ENCODE measurements around the gene ASIC2. TPM values are rescaled to one million over a fixed set of nuclear protein-coding genes. Genes with fewer than 3 reads are reported as not detected.

ASIC2 gene
- total RNA-seq, 2 donors from 2014 or later = not detected

DNA sequence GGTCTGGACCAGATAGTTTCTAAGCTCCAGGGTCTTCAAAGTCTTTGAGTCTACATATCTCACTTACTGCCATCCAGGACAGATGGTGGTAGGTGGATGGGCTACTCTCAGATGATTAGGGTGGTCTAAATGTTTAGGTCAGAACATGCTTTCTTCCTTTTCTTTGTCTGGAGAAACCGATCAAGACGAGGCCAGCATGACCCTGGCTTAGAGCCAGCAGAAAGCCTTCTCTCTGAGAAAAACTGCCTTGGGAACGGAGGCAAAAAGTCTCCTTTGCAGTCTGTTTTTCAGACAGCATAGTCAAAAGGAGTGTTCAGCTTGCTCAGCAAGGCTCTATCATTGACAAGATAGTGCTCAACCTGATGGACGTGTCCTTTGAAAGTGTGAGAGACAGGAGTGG, 252.6 kb downstream of the ASIC2 start:
- no peak overlapping the region for H3K4me3 Mint-ChIP-seq
- ATAC-seq (replicated peaks in 1 of 2) = no peak
- peaks cover 44% of the 10 kb centered on the region for H3K27me3 Mint-ChIP-seq (ENCODE audit: low read depth)

DNA sequence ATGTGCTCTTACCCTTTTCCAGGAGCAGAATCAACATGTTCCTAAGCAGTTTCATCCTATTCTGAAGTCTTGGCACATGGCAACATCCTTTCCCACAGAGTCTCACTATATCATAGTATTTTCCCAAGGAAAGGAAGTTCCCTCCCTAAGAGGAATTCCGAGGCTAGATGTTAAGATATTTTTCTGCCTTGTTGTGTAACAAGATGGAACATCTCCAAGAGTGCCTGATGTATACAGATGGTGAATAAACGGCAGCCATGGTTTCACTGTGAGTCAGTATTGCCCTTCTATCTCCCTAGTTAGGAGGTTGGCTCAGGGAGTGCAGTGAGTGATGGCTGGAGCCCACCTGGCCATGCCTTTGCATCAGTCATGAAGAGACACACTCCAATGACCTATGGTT, 253.2 kb downstream of the ASIC2 start:
- no peaks in the 10 kb centered on the region for H3K4me1 Mint-ChIP-seq (ENCODE audit: low read depth)
- no peak for DNase-seq
- ATAC-seq (replicated peaks in 1 of 2) = no peak
- H3K4me3 Mint-ChIP-seq = no peak overlapping the region
- H3K27me3 Mint-ChIP-seq (ENCODE audit: low read depth) = peaks cover 48% of the 10 kb centered on the region
- no peak overlapping the region for H3K27ac Mint-ChIP-seq
- H3K36me3 Mint-ChIP-seq (ENCODE audit: insufficient read depth in 2 of 2) = no peaks in the 10 kb centered on the region
- H3K9me3 Mint-ChIP-seq = no peaks in the 10 kb centered on the region

More for the DNA sequence above, 252.6 kb downstream of the ASIC2 start:
- Mint-ChIP-seq H3K4me1 (ENCODE audit: low read depth) (no peaks in the 10 kb centered on the region), H3K27ac (no peak overlapping the region), H3K36me3 (ENCODE audit: insufficient read depth in 2 of 2) (no peaks in the 10 kb centered on the region), H3K9me3 (no peaks in the 10 kb centered on the region)
- no peak for DNase-seq

DNA sequence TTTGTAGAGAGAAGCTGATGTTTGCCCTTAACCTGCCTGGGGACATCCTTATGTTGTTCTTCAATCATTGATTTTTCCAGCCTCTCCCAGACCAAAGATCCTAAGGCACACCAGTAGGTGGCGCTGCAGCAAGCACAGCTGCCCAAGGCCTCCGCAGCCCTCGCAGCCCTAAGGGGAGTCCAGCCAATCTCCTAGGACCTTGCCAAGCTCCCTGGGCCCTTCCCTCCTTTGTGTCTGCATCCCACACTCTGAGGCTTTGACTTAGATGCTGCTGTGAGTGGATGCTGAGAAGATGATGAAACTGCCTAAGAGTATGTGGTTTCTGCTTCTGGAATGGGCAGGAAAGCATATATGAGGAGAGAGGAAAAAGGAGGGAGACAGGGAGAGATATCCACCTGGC, 254.4 kb downstream of the ASIC2 start:
- no peak overlapping the region for H3K27ac Mint-ChIP-seq
- no peak overlapping the region for H3K4me3 Mint-ChIP-seq
- no peaks in the 10 kb centered on the region for H3K36me3 Mint-ChIP-seq (ENCODE audit: insufficient read depth in 2 of 2)
- no peaks in the 10 kb centered on the region for H3K4me1 Mint-ChIP-seq (ENCODE audit: low read depth)
- DNase-seq (peak; percentile 3 to 24), ATAC-seq (replicated peaks in 1 of 2) (no peak)
- no peaks in the 10 kb centered on the region for H3K9me3 Mint-ChIP-seq
- peaks cover 51% of the 10 kb centered on the region for H3K27me3 Mint-ChIP-seq (ENCODE audit: low read depth)

DNA sequence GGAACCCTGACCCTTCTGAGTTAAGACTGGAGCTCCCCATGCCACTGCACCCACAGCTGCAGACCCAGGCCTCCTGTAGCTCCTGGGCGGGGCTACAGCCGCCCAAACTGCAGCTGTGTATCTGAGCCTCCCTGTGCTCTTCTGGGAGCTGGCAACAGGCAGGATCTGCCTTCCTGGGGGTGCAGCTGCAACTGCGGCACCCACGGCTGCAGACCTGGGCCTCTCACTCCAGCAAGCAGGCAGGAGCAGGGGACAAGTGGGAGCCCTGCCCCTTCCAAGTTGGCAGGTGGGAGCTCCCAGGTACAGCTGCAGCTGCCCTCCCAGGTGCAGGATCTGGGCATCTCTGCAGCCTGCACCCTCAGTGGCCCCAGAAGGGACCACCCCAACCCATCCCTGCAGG, 259.9 kb downstream of the ASIC2 start:
- no peak for DNase-seq
- ATAC-seq (replicated peaks in 1 of 2) = no peak
- no peak overlapping the region for H3K4me3 Mint-ChIP-seq
- H3K36me3 Mint-ChIP-seq (ENCODE audit: insufficient read depth in 2 of 2) = no peaks in the 10 kb centered on the region
- peaks cover 29% of the 10 kb centered on the region for H3K27me3 Mint-ChIP-seq (ENCODE audit: low read depth)
- H3K27ac Mint-ChIP-seq = no peak overlapping the region
- no peaks in the 10 kb centered on the region for H3K9me3 Mint-ChIP-seq
- H3K4me1 Mint-ChIP-seq (ENCODE audit: low read depth) = no peaks in the 10 kb centered on the region

DNA sequence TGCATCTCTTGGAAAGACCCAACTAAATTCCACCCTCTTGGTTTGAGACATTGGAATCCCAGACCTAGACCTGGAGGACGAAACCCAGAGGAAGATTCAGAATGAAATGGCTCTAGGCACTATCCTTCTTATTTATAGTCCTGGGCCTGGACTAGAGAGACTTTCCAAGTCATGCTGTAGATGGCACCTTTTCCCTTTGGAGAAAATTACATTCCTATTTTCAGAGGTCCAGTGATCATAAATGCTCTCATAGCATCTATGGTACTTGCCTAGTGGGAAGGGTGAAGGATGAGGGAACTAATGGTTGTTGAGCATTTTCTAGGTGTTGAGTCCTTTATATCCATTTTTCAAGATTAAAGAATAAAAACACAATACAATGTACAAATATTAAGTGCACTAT, 264.3 kb downstream of the ASIC2 start:
- ATAC-seq (replicated peaks in 1 of 2) (no peak), DNase-seq (no peak)
- no peaks in the 10 kb centered on the region for H3K9me3 Mint-ChIP-seq
- no peaks in the 10 kb centered on the region for H3K4me1 Mint-ChIP-seq (ENCODE audit: low read depth)
- H3K27ac Mint-ChIP-seq = no peak overlapping the region
- H3K36me3 Mint-ChIP-seq (ENCODE audit: insufficient read depth in 2 of 2) = no peaks in the 10 kb centered on the region
- no peak overlapping the region for H3K4me3 Mint-ChIP-seq
- peaks cover 21% of the 10 kb centered on the region for H3K27me3 Mint-ChIP-seq (ENCODE audit: low read depth)

DNA sequence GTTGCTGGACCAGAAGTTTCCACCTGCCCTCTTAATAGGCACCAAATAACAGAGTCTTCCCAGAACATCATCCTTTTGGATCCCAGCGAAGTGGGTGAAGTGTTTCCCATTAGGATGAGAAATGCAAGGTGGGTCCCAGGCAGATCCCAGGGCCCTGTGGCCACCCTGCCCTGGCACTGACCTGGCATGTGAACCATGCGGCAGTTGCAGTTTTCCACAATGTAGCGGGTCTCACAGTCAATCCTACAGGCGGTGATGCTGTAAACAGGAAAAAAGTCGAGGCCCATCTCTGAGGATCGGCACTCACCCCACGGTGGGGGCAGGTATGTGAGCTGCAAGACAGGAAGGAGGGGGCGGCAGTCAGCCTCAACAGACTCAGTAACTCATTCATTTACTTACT, 265.0 kb downstream of the ASIC2 start:
- Mint-ChIP-seq H3K27ac (no peak overlapping the region), H3K4me3 (no peak overlapping the region), H3K27me3 (ENCODE audit: low read depth) (peaks cover 21% of the 10 kb centered on the region), H3K36me3 (ENCODE audit: insufficient read depth in 2 of 2) (no peaks in the 10 kb centered on the region), H3K9me3 (no peaks in the 10 kb centered on the region), H3K4me1 (ENCODE audit: low read depth) (no peaks in the 10 kb centered on the region)
- DNase-seq (no peak), ATAC-seq (replicated peaks in 1 of 2) (no peak)

DNA sequence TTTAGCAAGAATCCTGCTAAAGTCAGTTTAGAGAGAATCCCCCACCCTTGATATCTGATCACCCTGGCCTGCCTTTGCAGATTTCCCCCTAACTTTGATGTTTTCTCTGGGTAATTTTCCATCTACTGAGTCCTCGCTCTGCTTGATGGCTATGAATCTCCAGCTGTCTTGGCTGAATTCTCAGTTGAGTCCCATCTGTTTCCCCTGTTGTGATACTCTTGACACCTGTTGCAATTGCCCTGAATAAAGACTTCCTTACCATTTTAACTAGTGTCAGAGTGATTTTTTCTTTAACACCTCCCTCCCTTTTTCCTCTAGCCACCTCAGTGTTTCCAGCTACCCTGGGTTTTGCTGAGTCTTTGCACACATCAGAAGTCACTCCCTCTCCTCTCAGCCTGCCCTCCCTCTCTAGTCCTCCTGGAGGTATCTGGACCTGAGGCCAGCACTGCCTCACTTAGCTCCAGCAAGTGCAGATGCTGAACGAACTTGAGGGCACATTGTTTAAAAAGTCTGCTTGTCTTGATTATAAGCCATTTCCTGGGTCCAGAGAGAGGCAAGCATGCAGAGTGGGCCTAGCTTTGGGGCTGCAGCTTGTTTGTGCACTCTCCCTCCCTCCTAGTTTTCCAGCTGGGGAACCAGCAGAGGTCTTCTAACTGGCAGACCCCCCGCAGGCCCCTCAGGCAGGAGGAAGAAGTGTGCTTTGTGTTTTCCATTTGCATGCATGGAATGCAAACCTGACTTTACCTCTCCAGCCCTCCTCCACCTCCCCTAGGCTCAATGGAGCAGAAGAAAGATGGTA, 268.2 kb downstream of the ASIC2 start:
- no peaks in the 10 kb centered on the region for H3K4me1 Mint-ChIP-seq (ENCODE audit: low read depth)
- H3K27me3 Mint-ChIP-seq (ENCODE audit: low read depth) = peaks cover 21% of the 10 kb centered on the region
- ATAC-seq (replicated peaks in 1 of 2) = no peak
- H3K27ac Mint-ChIP-seq = no peak overlapping the region
- H3K9me3 Mint-ChIP-seq = no peaks in the 10 kb centered on the region
- no peak for DNase-seq
- no peaks in the 10 kb centered on the region for H3K36me3 Mint-ChIP-seq (ENCODE audit: insufficient read depth in 2 of 2)
- no peak overlapping the region for H3K4me3 Mint-ChIP-seq

DNA sequence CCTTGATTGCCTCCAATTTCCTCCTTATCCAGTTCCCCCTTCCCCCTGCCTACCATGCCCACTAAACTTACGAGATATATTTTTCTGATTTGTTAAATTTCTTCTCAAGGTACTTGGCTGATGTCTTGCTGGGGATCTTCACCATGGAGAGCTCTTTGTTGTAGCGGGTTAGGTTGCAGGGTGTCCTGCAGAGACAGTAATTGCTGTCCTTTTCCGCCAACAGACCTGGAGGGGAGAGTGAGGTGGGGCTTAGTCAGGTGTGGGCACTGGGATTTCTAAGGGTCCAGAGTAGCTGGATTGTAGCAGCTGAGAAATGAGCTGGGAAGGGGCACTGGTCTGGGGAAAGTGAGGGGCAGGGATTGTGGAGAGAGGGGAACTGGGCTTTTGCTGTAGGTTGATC, 269.3 kb downstream of the ASIC2 start:
- DNase-seq (no peak), ATAC-seq (replicated peaks in 1 of 2) (no peak)
- peaks cover 28% of the 10 kb centered on the region for H3K27me3 Mint-ChIP-seq (ENCODE audit: low read depth)
- H3K4me3 Mint-ChIP-seq = no peak overlapping the region
- H3K9me3 Mint-ChIP-seq = no peaks in the 10 kb centered on the region
- no peaks in the 10 kb centered on the region for H3K4me1 Mint-ChIP-seq (ENCODE audit: low read depth)
- no peaks in the 10 kb centered on the region for H3K36me3 Mint-ChIP-seq (ENCODE audit: insufficient read depth in 2 of 2)
- no peak overlapping the region for H3K27ac Mint-ChIP-seq

DNA sequence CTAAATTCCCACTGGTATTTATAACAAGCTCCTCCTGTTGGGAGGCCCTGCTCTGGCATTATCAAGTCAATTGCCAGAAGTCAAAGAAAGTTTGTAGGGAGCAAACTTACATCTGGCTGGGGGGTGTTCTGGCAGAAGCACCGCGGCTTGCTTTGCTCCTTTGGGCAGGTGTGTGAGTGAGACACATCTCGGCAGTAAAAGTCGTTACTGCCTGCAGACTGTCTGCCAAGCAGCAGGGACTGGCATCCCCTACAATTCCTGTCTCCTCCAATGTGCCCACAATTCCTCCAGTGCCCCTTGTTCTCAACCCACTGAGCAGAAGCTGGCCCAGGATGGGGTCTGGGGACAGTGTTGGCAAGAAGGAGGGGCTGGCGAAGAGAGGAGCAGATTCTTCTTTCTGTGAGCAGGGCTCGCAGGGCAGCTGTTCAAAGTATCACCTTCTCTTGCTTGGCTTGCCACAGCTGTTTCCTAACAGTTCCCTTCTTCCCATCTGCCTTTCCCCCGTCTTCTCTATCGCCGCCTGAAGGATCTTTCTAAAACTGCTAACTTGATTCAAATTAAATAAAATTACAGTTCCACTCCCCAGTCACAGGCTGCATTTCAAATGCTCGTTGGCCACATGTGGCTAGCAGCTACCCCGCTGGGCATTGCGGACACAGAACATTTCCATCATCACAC, 271.2 kb downstream of the ASIC2 start:
- no peaks in the 10 kb centered on the region for H3K9me3 Mint-ChIP-seq
- no peak overlapping the region for H3K4me3 Mint-ChIP-seq
- no peaks in the 10 kb centered on the region for H3K36me3 Mint-ChIP-seq (ENCODE audit: insufficient read depth in 2 of 2)
- ATAC-seq (replicated peaks in 1 of 2) = no peak
- H3K4me1 Mint-ChIP-seq (ENCODE audit: low read depth) = no peaks in the 10 kb centered on the region
- peaks cover 18% of the 10 kb centered on the region for H3K27me3 Mint-ChIP-seq (ENCODE audit: low read depth)
- no peak for DNase-seq
- H3K27ac Mint-ChIP-seq = no peak overlapping the region

DNA sequence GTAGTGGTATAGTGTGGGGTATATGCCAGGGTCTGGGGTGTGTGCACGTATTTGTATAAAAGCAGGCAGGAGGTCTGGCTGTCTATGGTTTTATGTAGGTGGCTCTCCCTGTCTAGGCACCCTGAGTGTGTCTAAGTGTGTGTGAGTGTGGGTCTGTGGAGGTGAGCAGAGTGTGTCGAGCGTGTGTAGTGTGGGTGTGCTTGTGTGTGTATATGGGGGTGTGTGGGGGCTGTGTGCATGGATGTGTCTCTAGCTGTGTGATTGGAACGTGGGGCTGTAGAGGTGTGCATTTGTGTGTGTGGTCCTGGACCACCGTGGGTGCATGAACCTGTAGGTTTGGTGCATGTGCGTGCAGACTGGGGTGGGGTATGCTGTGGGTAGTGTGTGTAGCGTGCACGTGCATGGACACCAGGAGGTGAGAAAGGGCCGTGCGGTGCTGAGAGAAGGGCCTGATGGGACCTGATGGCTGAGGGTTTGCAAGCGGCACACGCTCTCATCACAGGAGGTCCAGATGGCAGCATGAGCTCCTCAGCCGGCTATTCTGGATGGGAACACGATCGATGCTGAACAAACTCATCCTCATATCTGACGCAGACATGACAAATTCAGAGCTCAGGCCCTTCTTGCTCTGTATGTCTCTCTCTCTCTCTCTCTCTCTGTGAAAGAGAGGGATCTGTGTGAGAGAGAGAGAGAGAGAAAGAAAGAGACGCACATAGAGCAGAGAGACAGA, 273.8 kb downstream of the ASIC2 start:
- Mint-ChIP-seq H3K4me3 (no peak overlapping the region), H3K36me3 (ENCODE audit: insufficient read depth in 2 of 2) (no peaks in the 10 kb centered on the region), H3K27ac (no peak overlapping the region), H3K27me3 (ENCODE audit: low read depth) (peaks cover 9% of the 10 kb centered on the region), H3K4me1 (ENCODE audit: low read depth) (no peaks in the 10 kb centered on the region), H3K9me3 (no peaks in the 10 kb centered on the region)
- no peak for ATAC-seq (replicated peaks in 1 of 2)
- DNase-seq = no peak

DNA sequence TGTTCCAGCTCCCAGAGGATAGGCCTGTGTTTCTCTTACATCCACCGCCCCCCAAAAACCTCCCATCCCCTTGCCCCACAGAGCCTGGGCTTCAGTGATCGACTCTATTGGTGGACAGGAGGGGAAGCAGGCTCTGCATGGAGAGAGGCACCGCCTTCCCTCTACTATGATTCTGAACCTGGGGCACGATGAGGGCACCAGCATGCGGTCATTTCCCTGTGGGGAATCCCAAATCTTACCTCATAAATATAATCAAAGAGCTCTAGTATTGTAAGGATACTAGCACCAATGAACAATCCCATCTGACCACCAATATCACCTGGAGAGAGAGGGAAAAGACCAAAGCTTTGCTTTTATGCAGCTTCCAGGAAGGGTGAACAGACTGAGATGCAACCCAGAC, 275.7 kb downstream of the ASIC2 start:
- Mint-ChIP-seq H3K36me3 (ENCODE audit: insufficient read depth in 2 of 2) (no peaks in the 10 kb centered on the region), H3K27ac (no peak overlapping the region), H3K9me3 (no peaks in the 10 kb centered on the region), H3K27me3 (ENCODE audit: low read depth) (peaks cover 9% of the 10 kb centered on the region), H3K4me3 (no peak overlapping the region), H3K4me1 (ENCODE audit: low read depth) (no peaks in the 10 kb centered on the region)
- DNase-seq (no peak), ATAC-seq (replicated peaks in 1 of 2) (no peak)

DNA sequence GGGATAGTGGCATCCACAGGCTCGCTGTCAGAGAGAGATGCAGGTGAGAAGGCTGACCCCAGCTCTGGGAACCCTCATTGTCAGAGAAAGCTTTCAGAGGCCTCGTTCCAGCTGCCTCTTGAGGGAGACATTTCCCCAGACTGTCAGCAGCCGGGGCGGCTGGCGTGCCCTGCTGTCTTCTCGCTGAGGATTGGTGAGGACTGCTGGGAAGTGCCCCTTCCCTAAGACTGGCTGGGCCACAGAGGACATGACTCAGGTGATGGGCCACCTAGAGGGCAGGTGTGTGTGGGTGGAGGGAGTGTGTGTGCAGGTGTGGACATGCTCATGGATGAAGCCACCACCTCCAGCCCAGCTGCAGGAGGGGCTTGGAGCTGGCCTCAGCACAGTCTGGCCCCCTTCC, 276.2 kb downstream of the ASIC2 start:
- Mint-ChIP-seq H3K27me3 (ENCODE audit: low read depth) (peaks cover 9% of the 10 kb centered on the region), H3K4me3 (no peak overlapping the region), H3K4me1 (ENCODE audit: low read depth) (no peaks in the 10 kb centered on the region), H3K9me3 (no peaks in the 10 kb centered on the region), H3K36me3 (ENCODE audit: insufficient read depth in 2 of 2) (no peaks in the 10 kb centered on the region), H3K27ac (no peak overlapping the region)
- DNase-seq = no peak
- no peak for ATAC-seq (replicated peaks in 1 of 2)

DNA sequence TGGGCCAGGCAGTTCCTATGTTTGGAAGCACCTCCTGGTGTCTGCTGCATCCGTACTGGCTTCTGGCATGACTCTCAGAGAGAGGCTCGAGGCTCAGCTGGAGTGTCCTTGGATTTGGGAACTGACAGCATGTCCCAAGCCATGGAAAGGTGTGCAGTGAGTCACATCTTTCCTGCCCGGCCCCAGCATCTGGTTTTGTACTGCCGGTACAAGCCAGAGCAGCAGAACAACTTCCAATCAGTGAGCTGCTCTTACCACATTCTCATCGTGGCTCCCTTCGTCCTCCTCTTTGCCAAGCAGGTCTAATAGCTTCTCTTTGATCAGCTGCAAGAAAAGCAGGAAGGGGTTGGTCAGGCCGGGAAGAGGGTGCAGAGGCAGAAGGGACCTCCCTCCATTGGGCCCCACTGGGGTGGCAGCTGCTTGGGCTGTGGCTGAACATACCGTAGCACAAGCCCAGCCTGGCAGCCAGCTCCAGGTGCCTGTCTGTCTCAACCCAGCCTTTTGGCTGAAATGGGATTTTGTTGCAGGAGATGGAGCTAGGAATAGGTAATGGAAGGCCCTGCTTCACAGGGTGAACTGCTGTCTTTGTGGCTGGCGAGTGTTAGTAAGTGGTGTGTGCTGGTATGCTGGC, 277.3 kb downstream of the ASIC2 start:
- no peaks in the 10 kb centered on the region for H3K4me1 Mint-ChIP-seq (ENCODE audit: low read depth)
- H3K9me3 Mint-ChIP-seq = no peaks in the 10 kb centered on the region
- H3K36me3 Mint-ChIP-seq (ENCODE audit: insufficient read depth in 2 of 2) = no peaks in the 10 kb centered on the region
- ATAC-seq (replicated peaks in 1 of 2) = no peak
- no peak overlapping the region for H3K4me3 Mint-ChIP-seq
- DNase-seq = no peak
- H3K27ac Mint-ChIP-seq = no peak overlapping the region
- H3K27me3 Mint-ChIP-seq (ENCODE audit: low read depth) = peaks cover 9% of the 10 kb centered on the region

Data from activated T-cell treated with anti-CD3 and anti-CD28 coated beads, Interleukin-2, amount 50 U/mL, for 72 hours (primary cell).